Measurements from ENCODE around the gene LZIC. TPM values are rescaled to one million over a fixed set of nuclear protein-coding genes. Genes with fewer than 3 reads are reported as not detected.
"Not testable (repeated sequence)": the region's sequence is repeated elsewhere in the genome, so short reads cannot be mapped to it uniquely, and the experiment has no call there.

Gene LZIC
- total RNA-seq, 4 donors from 2014 or later, result 21.6 to 40.2 (median 32.0) TPM

DNA sequence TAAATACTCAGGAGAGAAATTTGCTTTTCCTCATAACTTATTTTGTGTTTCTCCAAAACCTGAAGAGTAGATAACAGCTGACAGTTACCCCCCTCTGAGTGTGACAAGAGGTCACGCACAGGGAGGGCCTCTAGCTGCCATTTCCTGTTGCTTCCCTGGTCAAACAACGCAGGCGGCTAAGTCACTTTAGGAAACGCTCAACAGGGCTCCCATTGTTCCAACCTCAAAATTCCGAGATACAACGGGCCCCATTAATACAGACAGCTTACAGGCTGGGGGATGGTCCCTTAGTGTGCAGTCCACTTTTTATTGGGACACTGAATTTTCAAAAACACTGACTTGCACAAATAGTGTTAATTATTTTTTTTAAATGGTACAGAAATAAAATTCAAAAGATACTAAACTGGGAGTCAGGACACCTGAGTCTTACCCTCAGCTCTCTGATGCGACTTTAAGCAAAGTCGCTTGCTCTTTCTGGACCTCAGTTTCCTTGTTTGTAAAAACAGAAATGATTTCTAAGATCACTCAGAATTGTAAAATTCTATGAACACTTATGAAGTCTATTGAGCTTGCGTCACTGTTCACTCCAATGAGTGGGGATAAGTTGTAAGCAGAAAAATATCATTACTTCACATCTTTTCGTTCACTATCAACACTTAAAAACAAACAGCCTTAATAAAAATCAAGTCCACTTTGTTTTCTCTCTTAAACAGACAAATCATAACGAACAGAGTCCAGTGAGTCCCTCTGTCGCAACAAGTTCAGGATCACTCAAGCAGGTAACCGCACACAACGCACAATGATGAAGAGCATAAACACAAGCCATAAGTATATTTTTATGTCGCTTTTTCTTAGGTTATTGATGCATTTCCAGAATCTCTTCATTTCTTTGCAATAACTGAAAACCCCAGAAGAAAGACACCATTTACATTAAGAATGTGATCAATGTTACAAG, 13.5 kb downstream of the LZIC start:
- TF ChIP-seq EP300 (IDR thresholded peaks at IDR 0.05), result peak in 1 of 2 donors; percentile 47
- TF ChIP-seq, protein P1, sequence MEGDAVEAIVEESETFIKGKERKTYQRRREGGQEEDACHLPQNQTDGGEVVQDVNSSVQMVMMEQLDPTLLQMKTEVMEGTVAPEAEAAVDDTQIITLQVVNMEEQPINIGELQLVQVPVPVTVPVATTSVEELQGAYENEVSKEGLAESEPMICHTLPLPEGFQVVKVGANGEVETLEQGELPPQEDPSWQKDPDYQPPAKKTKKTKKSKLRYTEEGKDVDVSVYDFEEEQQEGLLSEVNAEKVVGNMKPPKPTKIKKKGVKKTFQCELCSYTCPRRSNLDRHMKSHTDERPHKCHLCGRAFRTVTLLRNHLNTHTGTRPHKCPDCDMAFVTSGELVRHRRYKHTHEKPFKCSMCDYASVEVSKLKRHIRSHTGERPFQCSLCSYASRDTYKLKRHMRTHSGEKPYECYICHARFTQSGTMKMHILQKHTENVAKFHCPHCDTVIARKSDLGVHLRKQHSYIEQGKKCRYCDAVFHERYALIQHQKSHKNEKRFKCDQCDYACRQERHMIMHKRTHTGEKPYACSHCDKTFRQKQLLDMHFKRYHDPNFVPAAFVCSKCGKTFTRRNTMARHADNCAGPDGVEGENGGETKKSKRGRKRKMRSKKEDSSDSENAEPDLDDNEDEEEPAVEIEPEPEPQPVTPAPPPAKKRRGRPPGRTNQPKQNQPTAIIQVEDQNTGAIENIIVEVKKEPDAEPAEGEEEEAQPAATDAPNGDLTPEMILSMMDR (IDR thresholded peaks at IDR 0.05), result no peak
- TF ChIP-seq POLR2A (IDR thresholded peaks at IDR 0.05), result no peak
- Histone ChIP-seq H3K4me3 (no peak overlapping the region), H3K4me1 (peaks cover 0 to 8% (median 0%) of the 10 kb centered on the region in 4 donors), H3K36me3 (peaks cover 0 to 53% (median 4%) of the 10 kb centered on the region in 3 donors), H3K27ac (peak overlapping the region; percentile 23 to 76 (median 54)), H3K9me3 (no peaks in the 10 kb centered on the region), H3K27me3 (no peaks in the 10 kb centered on the region)
- WGBS, 2 donors, result 45 to 56% methylated on average over 15 of the region's 15 CpGs
- DNase-seq (ENCODE audit: low spot score in 2 of 2), result no peak

DNA sequence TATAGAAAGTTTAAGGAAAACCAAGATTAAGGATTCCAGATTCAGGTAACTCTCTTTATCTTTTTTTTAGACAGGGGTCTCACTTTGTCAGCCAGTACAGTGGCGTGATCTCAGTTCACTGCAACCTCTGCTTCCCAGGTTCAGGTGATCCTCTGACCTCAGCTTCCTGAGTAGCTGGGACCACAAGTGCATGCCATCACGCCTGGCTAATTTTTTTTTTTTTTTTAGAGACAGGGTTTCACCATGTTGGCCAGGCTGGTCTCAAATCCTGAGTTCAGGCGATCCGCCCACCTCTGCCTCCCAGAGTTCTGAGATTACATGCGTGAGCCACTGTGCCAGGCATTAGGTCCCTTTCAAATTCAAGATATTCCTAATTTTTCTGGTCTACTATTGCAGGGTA, 15.9 kb downstream of the LZIC start:
- DNase-seq (ENCODE audit: low spot score in 2 of 2), result no peak
- Histone ChIP-seq H3K27me3 (no peaks in the 10 kb centered on the region), H3K4me1 (peaks cover 0 to 8% (median 0%) of the 10 kb centered on the region in 4 donors), H3K27ac (no peak overlapping the region), H3K36me3 (peaks cover 0 to 36% (median 0%) of the 10 kb centered on the region in 3 donors), H3K9me3 (no peaks in the 10 kb centered on the region), H3K4me3 (no peak overlapping the region)
- TF ChIP-seq, protein P1 (IDR thresholded peaks at IDR 0.05), result no peak
- TF ChIP-seq POLR2A (IDR thresholded peaks at IDR 0.05), result no peak
- no peak for TF ChIP-seq EP300 (IDR thresholded peaks at IDR 0.05)
- 88 to 95% methylated on average over 5 of the region's 5 CpGs for WGBS, 2 donors

DNA sequence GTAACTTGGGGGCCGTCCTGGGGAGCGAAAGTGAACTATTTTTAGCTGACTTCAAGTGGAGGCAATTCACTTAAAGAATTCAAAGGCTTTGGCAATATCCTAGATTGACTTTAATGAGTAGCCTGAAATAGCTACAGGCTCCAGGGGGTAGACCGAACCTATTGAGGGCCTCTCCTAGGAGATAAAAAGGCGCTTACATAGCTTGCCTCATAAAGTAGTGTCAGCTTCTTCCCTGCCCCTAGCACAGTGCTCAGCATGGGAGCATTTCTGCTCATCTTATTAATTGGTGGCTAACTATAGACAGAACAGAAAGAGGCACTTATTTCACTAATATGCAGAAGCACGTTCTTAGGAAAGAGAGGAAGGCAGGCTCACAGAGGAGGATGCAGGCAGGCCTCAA, 20.8 kb downstream of the LZIC start:
- Histone ChIP-seq H3K9me3 (no peaks in the 10 kb centered on the region), H3K4me1 (no peaks in the 10 kb centered on the region), H3K4me3 (no peak overlapping the region), H3K27me3 (no peaks in the 10 kb centered on the region), H3K36me3 (peaks cover 0 to 3% (median 0%) of the 10 kb centered on the region in 3 donors), H3K27ac (no peak overlapping the region)
- 64 to 73% methylated on average over 5 of the region's 5 CpGs for WGBS, 2 donors
- TF ChIP-seq, protein P1 (IDR thresholded peaks at IDR 0.05), result no peak
- no peak for TF ChIP-seq POLR2A (IDR thresholded peaks at IDR 0.05)
- no peak for TF ChIP-seq EP300 (IDR thresholded peaks at IDR 0.05)
- no peak for DNase-seq (ENCODE audit: low spot score in 2 of 2)

DNA sequence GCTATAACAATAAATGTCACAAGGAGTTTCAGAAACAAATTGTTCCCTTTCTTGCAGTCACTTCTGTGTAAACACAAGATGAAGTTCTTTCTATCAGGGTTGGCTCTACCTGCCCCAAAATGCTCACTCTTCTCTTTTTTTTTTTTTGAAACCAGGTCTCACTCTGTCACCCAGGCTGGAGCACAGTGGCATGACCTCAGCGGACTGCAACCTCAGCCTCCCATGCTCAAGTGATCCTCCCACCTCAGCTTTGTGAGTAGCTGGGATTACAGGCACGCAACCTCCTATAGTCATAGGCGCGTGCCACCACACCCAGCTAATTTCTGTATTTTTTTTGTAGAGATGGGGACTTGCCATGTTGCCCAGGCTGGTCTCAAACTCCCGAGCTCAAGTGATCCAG, 22.6 kb downstream of the LZIC start:
- 94 to 97% methylated on average over 5 of the region's 5 CpGs for WGBS, 2 donors
- H3K4me3 ChIP-seq, result no peak overlapping the region
- TF ChIP-seq POLR2A (IDR thresholded peaks at IDR 0.05) (no peak), EP300 (IDR thresholded peaks at IDR 0.05) (no peak)
- TF ChIP-seq, protein P1 (IDR thresholded peaks at IDR 0.05), result no peak

DNA sequence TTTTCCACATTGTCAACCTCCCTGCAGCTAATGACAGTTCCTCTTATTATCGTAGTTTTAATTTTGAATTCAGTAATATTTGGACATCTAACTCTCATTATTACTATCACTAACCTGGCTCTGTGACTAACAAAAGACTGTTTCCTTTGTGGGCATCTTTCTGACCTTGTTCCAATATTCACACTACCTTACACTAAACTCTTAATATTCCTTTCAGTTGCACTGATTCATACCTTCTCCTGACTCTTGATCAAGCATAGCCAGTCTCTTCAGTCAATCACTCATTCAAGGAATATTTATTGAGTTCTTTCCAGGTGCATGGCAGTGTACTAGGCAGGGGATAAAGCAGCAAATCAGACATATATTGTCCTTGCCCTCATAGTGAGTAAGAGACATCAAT, 25.3 kb downstream of the LZIC start:
- H3K9me3 ChIP-seq, result no peaks in the 10 kb centered on the region
- WGBS, 2 donors, result 84 to 89% methylated on average over 1 of the region's 1 CpG
- TF ChIP-seq, protein P1 (IDR thresholded peaks at IDR 0.05), result no peak
- TF ChIP-seq EP300 (IDR thresholded peaks at IDR 0.05) (no peak), POLR2A (IDR thresholded peaks at IDR 0.05) (no peak)
- no peaks in the 10 kb centered on the region for H3K4me1 ChIP-seq
- H3K27me3 ChIP-seq, result no peaks in the 10 kb centered on the region
- DNase-seq (ENCODE audit: low spot score in 2 of 2), result no peak
- no peaks in the 10 kb centered on the region for H3K36me3 ChIP-seq
- H3K4me3 ChIP-seq, result no peak overlapping the region
- no peak overlapping the region for H3K27ac ChIP-seq

More for the DNA sequence above, 22.6 kb downstream of the LZIC start:
- Histone ChIP-seq H3K9me3 (no peaks in the 10 kb centered on the region), H3K27me3 (no peaks in the 10 kb centered on the region), H3K4me1 (no peaks in the 10 kb centered on the region), H3K27ac (no peak overlapping the region), H3K36me3 (no peaks in the 10 kb centered on the region)
- no peak for DNase-seq (ENCODE audit: low spot score in 2 of 2)

DNA sequence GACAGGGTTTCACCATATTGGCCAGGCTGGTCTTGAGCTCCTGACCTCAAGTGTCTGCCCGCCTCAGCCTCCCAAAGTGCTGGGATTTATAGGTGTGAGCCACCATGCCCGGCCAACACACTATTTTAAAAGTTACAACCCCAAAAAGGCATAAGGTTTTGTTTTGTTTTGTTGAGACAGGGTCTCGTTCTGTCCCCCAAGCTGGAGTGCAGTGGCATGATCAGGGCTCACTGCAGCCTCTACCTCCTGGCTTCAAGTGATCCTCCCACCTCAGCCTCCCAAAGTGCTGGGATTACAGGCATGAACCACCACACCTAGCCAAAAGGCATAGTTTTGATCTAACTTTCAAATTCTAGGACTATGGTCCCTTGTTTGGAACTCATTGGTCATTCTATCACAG, 25.7 kb downstream of the LZIC start:
- not testable (repeated sequence) for H3K4me1 ChIP-seq; H3K27me3 ChIP-seq; H3K4me3 ChIP-seq; DNase-seq (ENCODE audit: low spot score in 2 of 2); H3K9me3 ChIP-seq; H3K27ac ChIP-seq; H3K36me3 ChIP-seq
- WGBS, 2 donors, result 92 to 97% methylated on average over 3 of the region's 3 CpGs
